HEK293 (cell line): ENCODE results near the gene DNAJC21.

ENCODE experiments used
- HOXA7 ChIP-seq: sonication (generic); formaldehyde crosslinking; IDR thresholded peaks from 2 replicates; pipeline ENCODE4 v1.8.1; 2022; ENCODE audit warnings: missing genetic modification reagents, borderline replicate concordance
- KLF16 ChIP-seq: fragments of 450-650 bp; formaldehyde crosslinking; IDR thresholded peaks from 2 replicates; pipeline ENCODE4 v1.5.1; 2017; ENCODE audit warnings: missing biosample characterization, missing genetic modification characterization
- KLF17 ChIP-seq: fragments of 450-650 bp; formaldehyde crosslinking; IDR thresholded peaks from 2 replicates; pipeline ENCODE4 v1.5.1; 2016; ENCODE audit warnings: missing biosample characterization, missing genetic modification characterization
- PRDM10 ChIP-seq: fragments of 450-650 bp; formaldehyde crosslinking; IDR thresholded peaks from 2 replicates; pipeline ENCODE4 v1.5.1; 2016; ENCODE audit warnings: missing biosample characterization, missing genetic modification characterization
- SP3 ChIP-seq: fragments of 450-650 bp; formaldehyde crosslinking; IDR thresholded peaks from 2 replicates; pipeline ENCODE4 v1.5.1; 2016; ENCODE audit warnings: missing biosample characterization, missing genetic modification characterization
- ZEB2 ChIP-seq: fragments of 450-650 bp; formaldehyde crosslinking; IDR thresholded peaks from 2 replicates; pipeline ENCODE4 v1.5.1; 2016; ENCODE audit warnings: missing biosample characterization, missing genetic modification characterization
- ZNF121 ChIP-seq: fragments of 450-650 bp; formaldehyde crosslinking; IDR thresholded peaks from 2 replicates; pipeline ENCODE4 v1.5.1; 2016; ENCODE audit warnings: missing biosample characterization, missing genetic modification characterization
- ZNF280D ChIP-seq: fragments of 450-650 bp; formaldehyde crosslinking; IDR thresholded peaks from 2 replicates; pipeline ENCODE4 v1.5.1; 2016; ENCODE audit warnings: missing biosample characterization, missing genetic modification characterization
- ZNF292 ChIP-seq: fragments of 450-650 bp; formaldehyde crosslinking; IDR thresholded peaks from 2 replicates; pipeline ENCODE4 v1.5.1; 2016; ENCODE audit warnings: low read depth, missing biosample characterization, missing genetic modification characterization, borderline replicate concordance
- ZNF341 ChIP-seq: fragments of 450-650 bp; formaldehyde crosslinking; IDR thresholded peaks from 2 replicates; pipeline ENCODE4; 2016; ENCODE audit warnings: low read depth, missing biosample characterization, missing genetic modification characterization
- ZNF777 ChIP-seq: fragments of 450-650 bp; formaldehyde crosslinking; IDR thresholded peaks from 2 replicates; pipeline ENCODE4 v1.5.1; 2017; ENCODE audit warnings: missing biosample characterization, missing genetic modification characterization, borderline replicate concordance
- ZNF792 ChIP-seq: fragments of 450-650 bp; formaldehyde crosslinking; IDR thresholded peaks from 2 replicates; pipeline ENCODE4 v1.5.1; 2016; ENCODE audit warnings: missing biosample characterization, missing genetic modification characterization
- ZNF843 ChIP-seq: fragments of 450-650 bp; formaldehyde crosslinking; IDR thresholded peaks from 2 replicates; pipeline ENCODE4 v1.5.1; 2016; ENCODE audit warnings: missing biosample characterization, missing genetic modification characterization
- TF ChIP-seq, protein P1 (sequence below): fragments of 450-650 bp; formaldehyde crosslinking; IDR thresholded peaks from 2 replicates; pipeline ENCODE4 v1.5.1; 2016; ENCODE audit warnings: missing biosample characterization, missing genetic modification characterization
- TF ChIP-seq, protein P2 (sequence below): fragments of 450-650 bp; formaldehyde crosslinking; IDR thresholded peaks from 2 replicates; pipeline ENCODE4 v1.5.1; 2016; ENCODE audit warnings: missing biosample characterization, missing genetic modification characterization, low read depth
- TF ChIP-seq, protein P3 (sequence below): fragments of 450-650 bp; formaldehyde crosslinking; IDR thresholded peaks from 2 replicates; pipeline ENCODE4 v1.5.1; 2016; ENCODE audit warnings: missing biosample characterization, missing genetic modification characterization
- TF ChIP-seq, protein P4 (sequence below): fragments of 450-650 bp; formaldehyde crosslinking; IDR thresholded peaks from 2 replicates; pipeline ENCODE4 v1.5.1; 2016; ENCODE audit warnings: missing biosample characterization, missing genetic modification characterization

The DNAJC21 gene

GRCh38 chr5:34929720-34930461, 532 bp downstream of the DNAJC21 start (continued):
- TF ChIP-seq PRDM10 (tag by site-specific recombination) (0 out of 2 replicates have a peak, but pooled peaks have one; percentile 23), ZNF792 (no peak), ZNF292 (no peak), ZNF280D (tag by site-specific recombination) (no peak), KLF16 (0 out of 2 replicates have a peak, but pooled peaks have one; percentile 58), ZEB2 (peak; percentile 87; the same call in 1 of the 2 replicates), KLF17 (tag by site-specific recombination) (peak; percentile 86), ZNF777 (tag by site-specific recombination) (no peak), HOXA7 (CRISPR knock-in tag) (no peak), ZNF341 (tag by site-specific recombination) (no peak), ZNF121 (tag by site-specific recombination) (no peak), SP3 (tag by site-specific recombination) (peak; percentile 58), ZNF843 (no peak)
- TF ChIP-seq, protein P1, sequence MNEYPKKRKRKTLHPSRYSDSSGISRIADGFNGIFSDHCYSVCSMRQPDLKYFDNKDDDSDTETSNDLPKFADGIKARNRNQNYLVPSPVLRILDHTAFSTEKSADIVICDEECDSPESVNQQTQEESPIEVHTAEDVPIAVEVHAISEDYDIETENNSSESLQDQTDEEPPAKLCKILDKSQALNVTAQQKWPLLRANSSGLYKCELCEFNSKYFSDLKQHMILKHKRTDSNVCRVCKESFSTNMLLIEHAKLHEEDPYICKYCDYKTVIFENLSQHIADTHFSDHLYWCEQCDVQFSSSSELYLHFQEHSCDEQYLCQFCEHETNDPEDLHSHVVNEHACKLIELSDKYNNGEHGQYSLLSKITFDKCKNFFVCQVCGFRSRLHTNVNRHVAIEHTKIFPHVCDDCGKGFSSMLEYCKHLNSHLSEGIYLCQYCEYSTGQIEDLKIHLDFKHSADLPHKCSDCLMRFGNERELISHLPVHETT (tag by site-specific recombination), result no peak
- TF ChIP-seq, protein P2, sequence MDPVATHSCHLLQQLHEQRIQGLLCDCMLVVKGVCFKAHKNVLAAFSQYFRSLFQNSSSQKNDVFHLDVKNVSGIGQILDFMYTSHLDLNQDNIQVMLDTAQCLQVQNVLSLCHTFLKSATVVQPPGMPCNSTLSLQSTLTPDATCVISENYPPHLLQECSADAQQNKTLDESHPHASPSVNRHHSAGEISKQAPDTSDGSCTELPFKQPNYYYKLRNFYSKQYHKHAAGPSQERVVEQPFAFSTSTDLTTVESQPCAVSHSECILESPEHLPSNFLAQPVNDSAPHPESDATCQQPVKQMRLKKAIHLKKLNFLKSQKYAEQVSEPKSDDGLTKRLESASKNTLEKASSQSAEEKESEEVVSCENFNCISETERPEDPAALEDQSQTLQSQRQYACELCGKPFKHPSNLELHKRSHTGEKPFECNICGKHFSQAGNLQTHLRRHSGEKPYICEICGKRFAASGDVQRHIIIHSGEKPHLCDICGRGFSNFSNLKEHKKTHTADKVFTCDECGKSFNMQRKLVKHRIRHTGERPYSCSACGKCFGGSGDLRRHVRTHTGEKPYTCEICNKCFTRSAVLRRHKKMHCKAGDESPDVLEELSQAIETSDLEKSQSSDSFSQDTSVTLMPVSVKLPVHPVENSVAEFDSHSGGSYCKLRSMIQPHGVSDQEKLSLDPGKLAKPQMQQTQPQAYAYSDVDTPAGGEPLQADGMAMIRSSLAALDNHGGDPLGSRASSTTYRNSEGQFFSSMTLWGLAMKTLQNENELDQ (tag by site-specific recombination), result no peak
- TF ChIP-seq, protein P3, sequence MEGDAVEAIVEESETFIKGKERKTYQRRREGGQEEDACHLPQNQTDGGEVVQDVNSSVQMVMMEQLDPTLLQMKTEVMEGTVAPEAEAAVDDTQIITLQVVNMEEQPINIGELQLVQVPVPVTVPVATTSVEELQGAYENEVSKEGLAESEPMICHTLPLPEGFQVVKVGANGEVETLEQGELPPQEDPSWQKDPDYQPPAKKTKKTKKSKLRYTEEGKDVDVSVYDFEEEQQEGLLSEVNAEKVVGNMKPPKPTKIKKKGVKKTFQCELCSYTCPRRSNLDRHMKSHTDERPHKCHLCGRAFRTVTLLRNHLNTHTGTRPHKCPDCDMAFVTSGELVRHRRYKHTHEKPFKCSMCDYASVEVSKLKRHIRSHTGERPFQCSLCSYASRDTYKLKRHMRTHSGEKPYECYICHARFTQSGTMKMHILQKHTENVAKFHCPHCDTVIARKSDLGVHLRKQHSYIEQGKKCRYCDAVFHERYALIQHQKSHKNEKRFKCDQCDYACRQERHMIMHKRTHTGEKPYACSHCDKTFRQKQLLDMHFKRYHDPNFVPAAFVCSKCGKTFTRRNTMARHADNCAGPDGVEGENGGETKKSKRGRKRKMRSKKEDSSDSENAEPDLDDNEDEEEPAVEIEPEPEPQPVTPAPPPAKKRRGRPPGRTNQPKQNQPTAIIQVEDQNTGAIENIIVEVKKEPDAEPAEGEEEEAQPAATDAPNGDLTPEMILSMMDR (tag by site-specific recombination), result no peak; the same call in none of the 2 replicates
- TF ChIP-seq, protein P4, sequence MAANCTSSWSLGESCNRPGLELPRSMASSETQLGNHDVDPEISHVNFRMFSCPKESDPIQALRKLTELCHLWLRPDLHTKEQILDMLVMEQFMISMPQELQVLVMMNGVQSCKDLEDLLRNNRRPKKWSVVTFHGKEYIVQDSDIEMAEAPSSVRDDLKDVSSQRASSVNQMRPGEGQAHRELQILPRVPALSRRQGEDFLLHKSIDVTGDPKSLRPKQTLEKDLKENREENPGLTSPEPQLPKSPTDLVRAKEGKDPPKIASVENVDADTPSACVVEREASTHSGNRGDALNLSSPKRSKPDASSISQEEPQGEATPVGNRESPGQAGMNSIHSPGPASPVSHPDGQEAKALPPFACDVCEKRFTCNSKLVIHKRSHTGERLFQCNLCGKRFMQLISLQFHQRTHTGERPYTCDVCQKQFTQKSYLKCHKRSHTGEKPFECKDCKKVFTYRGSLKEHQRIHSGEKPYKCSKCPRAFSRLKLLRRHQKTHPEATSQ (tag by site-specific recombination), result no peak
